Right atrium auricular region (tissue), 2 donors: Measurements from ENCODE around the gene GUCY1A1. TPM values are rescaled to one million over a fixed set of nuclear protein-coding genes. Genes with fewer than 3 reads are reported as not detected.

ENCODE experiments used
- DNase-seq: peaks from one replicate; pipeline ENCODE4 v3.0.0-alpha.2; 2019; ENCODE audit warnings: low spot score
- H3K27ac ChIP-seq, 2 donors: fragments of 200-600 bp; sonication (generic); 1 replicate in 1 of 2; 2 replicates in 1 of 2; pipeline ENCODE4 v1.5.1; 2016 to 2019
- H3K27me3 ChIP-seq, 2 donors: fragments of 200-600 bp; sonication (generic); one replicate each; pipeline versions ENCODE4 v1.5.1 to v1.6.0; 2017 to 2019
- H3K36me3 ChIP-seq: fragments of 200-600 bp; sonication (generic); one replicate; pipeline ENCODE4 v1.5.1; 2016
- H3K4me1 ChIP-seq, 2 donors: fragments of 200-600 bp; sonication (generic); one replicate each; pipeline versions ENCODE4 v1.5.1 to v1.6.0; 2017 to 2019
- H3K4me3 ChIP-seq, 2 donors: fragments of 200-600 bp; sonication (generic); 1 replicate in 1 of 2; 2 replicates in 1 of 2; pipeline ENCODE4 v1.5.1; 2017 to 2019; ENCODE audit warnings: mild to moderate bottlenecking in 1 of 2, moderate library complexity in 1 of 2
- H3K9me3 ChIP-seq, 2 donors: fragments of 200-600 bp; sonication (generic); one replicate each; pipeline ENCODE4 v1.5.1; 2019
- CTCF ChIP-seq, 2 donors: fragments of 200-600 bp; sonication (generic); IDR thresholded peaks; one replicate each; pipeline ENCODE4 v1.5.1; 2019; ENCODE audit warnings: antibody characterized with exemption in 2 of 2
- total RNA-seq, 2 donors: library from RNA; depleted of rRNA; stranded (reverse); fragments of >200 nt; gene quantifications; one replicate each; pipeline ENCODE4 v1.1.0, GENCODE V29; 2016

The GUCY1A1 gene
- total RNA-seq, 2 donors from 2014 or later = 35.5 to 52.5 TPM

- H3K4me1 ChIP-seq = peaks cover 0 to 5% of the 10 kb centered on the region in 2 donors
- TF ChIP-seq CTCF (IDR thresholded peaks at IDR 0.05) = no peak
- no peak for DNase-seq
- no peak overlapping the region for H3K4me3 ChIP-seq
- H3K9me3 ChIP-seq = no peaks in the 10 kb centered on the region
- no peak overlapping the region for H3K27ac ChIP-seq
- no peaks in the 10 kb centered on the region for H3K36me3 ChIP-seq
- no peaks in the 10 kb centered on the region for H3K27me3 ChIP-seq
Measured at GRCh38 chr4:155665054-155665453, 1.6 kb upstream of the GUCY1A1 start.

DNA sequence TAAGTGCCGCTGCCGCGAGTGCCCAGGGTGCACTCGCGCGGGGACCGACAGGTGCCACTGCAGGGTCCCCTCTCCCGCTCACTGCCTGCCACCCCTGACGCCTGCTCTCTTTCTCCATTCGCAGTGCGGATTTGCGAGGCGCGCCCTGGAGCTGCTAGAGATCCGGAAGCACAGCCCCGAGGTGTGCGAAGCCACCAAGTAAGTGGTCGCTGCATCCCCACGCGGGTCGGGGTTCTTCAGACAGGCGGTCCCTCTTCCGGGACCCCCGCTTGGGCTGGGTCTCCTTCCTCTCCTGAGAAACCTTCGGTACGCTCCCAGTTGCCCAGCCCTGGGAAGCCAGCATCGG, 547 bp downstream of the GUCY1A1 start:
- peak; percentile 67 for DNase-seq
- H3K4me3 ChIP-seq = peak overlapping the region; percentile 71 to 77

DNA sequence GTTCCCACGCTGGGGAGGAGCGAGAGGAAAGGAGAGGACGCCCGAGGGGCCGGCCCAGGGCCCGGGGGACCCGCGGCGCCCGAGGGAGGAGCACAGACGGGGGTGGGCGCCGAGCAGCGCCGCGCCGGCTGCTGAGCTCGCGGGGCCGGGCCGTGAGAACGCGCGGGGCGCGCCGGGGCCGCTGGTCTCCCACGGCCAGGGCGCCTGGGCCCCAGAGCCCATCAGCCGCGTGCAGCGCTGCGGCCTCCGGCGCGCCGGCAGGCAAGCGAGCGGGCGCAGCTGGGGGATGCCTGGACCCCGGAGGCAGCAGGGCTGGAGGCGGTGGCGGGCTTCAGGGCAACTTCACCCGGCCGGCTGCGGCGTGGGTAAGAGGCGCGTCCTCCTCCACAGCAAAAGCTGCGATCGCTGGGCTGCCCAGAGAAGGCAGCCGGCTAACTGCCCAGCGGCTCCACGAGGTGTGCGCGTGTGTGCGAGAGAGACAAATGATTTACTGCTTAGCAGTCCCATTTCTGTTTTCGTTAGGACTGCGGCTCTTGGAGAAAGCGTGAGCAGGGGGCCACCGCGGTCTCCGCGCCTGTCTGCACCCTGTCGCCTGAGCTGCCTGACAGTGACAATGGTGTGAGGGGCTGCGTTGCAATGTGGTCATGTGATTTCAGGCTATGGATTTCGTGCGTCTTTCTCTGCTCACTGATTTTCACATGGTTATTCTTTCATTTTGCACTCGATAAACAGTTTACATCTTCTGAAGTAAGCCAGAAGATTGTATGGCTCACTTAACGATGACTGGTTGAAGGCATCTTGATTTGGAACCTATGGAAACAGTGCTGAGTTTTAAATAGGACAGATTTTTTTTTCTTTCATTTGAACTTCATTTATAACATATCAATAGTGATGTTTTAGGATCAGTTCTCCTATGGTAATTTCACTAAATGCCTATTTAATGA, 1.2 kb downstream of the GUCY1A1 start:
- no peaks in the 10 kb centered on the region for H3K27me3 ChIP-seq
- no peaks in the 10 kb centered on the region for H3K36me3 ChIP-seq
- peak overlapping the region; percentile 91 to 93 for H3K27ac ChIP-seq
- no peaks in the 10 kb centered on the region for H3K9me3 ChIP-seq
- H3K4me1 ChIP-seq = peaks cover 0 to 14% of the 10 kb centered on the region in 2 donors
- peak; percentile 63 for DNase-seq
- peak overlapping the region; percentile 71 to 77 for H3K4me3 ChIP-seq
- TF ChIP-seq CTCF (IDR thresholded peaks at IDR 0.05) = no peak

More for the DNA sequence above, 547 bp downstream of the GUCY1A1 start:
- Histone ChIP-seq H3K27me3 (no peaks in the 10 kb centered on the region), H3K27ac (peak overlapping the region; percentile 91 to 93), H3K4me1 (peaks cover 0 to 9% of the 10 kb centered on the region in 2 donors), H3K36me3 (no peaks in the 10 kb centered on the region), H3K9me3 (no peaks in the 10 kb centered on the region)
- no peak for TF ChIP-seq CTCF (IDR thresholded peaks at IDR 0.05)

GRCh38 chr4:155668707-155669220, 2.1 kb downstream of the GUCY1A1 start:
- no peak for DNase-seq
- peak overlapping the region; percentile 91 to 93 for H3K27ac ChIP-seq
- H3K36me3 ChIP-seq = no peaks in the 10 kb centered on the region
- peak overlapping the region; percentile 71 to 77 for H3K4me3 ChIP-seq
- peaks cover 0 to 23% of the 10 kb centered on the region in 2 donors for H3K4me1 ChIP-seq
- no peaks in the 10 kb centered on the region for H3K9me3 ChIP-seq
- TF ChIP-seq CTCF (IDR thresholded peaks at IDR 0.05) = no peak
- no peaks in the 10 kb centered on the region for H3K27me3 ChIP-seq

- TF ChIP-seq CTCF (IDR thresholded peaks at IDR 0.05) = no peak
- peak overlapping the region in 1 of 2 donors; percentile 44 for H3K27ac ChIP-seq
- no peak overlapping the region for H3K4me3 ChIP-seq
- DNase-seq = no peak
- no peaks in the 10 kb centered on the region for H3K36me3 ChIP-seq
- H3K4me1 ChIP-seq = peaks cover 0 to 28% of the 10 kb centered on the region in 2 donors
- no peaks in the 10 kb centered on the region for H3K27me3 ChIP-seq
- H3K9me3 ChIP-seq = no peaks in the 10 kb centered on the region
Measured at GRCh38 chr4:155672342-155672741, 5.7 kb downstream of the GUCY1A1 start.
